Panc1 (cell line): ENCODE data around the gene CCDC78. TPM values are rescaled to one million over a fixed set of nuclear protein-coding genes. Genes with fewer than 3 reads are reported as not detected.

Experiments used
- ATAC-seq: fragments of 200-7000 bp; cut with Tn5 transposase; 2 replicates; pipeline ENCODE4 v1.9.1; 2020; ENCODE audit warnings: mild to moderate bottlenecking, moderate library complexity
- BruUV-seq: library from RNA; stranded (reverse); fragments of 400-500 nt; replicated peaks from 2 replicates; lab custom pipeline; 2021; lab: Mats Ljungman, UMichigan
- CTCF ChIA-PET: fragments of 300-600 bp; sonication (Branson Sonifier 250); formaldehyde crosslinking; loops from one replicate; lab custom pipeline; 2022; ENCODE audit warnings: antibody characterized with exemption; lab: Charles Lee
- POLR2A ChIA-PET: fragments of 300-600 bp; sonication (Branson Sonifier 250); formaldehyde crosslinking; loops from one replicate; lab custom pipeline; 2022; ENCODE audit warnings: antibody characterized with exemption; lab: Charles Lee
- DNase-seq: peaks from one replicate; pipeline ENCODE4 v3.0.0-alpha.2; 2010; ENCODE audit warnings: low read depth, low spot score
- H3K27ac ChIP-seq: 2 replicates; pipeline ENCODE4 v1.5.1; 2011; ENCODE audit warnings: mild to moderate bottlenecking, low read length, inconsistent platforms
- H3K27me3 ChIP-seq: fragments of 200-500 bp; sonication (Bioruptor generic); 2 replicates; pipeline ENCODE4 v1.6.0; 2014; ENCODE audit warnings: low read length, inconsistent platforms; ENCODE audit not compliant: control insufficient read depth, insufficient read depth
- H3K36me3 ChIP-seq: fragments of 200-500 bp; sonication (Bioruptor generic); 2 replicates; pipeline ENCODE4 v1.5.1; 2014; ENCODE audit warnings: inconsistent platforms, mild to moderate bottlenecking, low read length, moderate library complexity; ENCODE audit not compliant: control insufficient read depth, insufficient read depth
- H3K4me1 ChIP-seq: 2 replicates; pipeline ENCODE4 v1.5.1; 2011; ENCODE audit warnings: inconsistent platforms, mild to moderate bottlenecking, low read length, moderate library complexity; ENCODE audit not compliant: control insufficient read depth, insufficient read depth
- H3K4me3 ChIP-seq, 2 experiments: 2 replicates each; pipeline ENCODE4 v1.5.1; 2011 to 2012; ENCODE audit warnings: low read depth in 2 of 2, low read length in 2 of 2, mild to moderate bottlenecking in 2 of 2, inconsistent platforms in 1 of 2, moderate library complexity in 1 of 2
- H3K9me3 ChIP-seq: fragments of 200-500 bp; sonication (Bioruptor generic); 2 replicates; pipeline ENCODE4 v1.5.1; 2014; ENCODE audit warnings: low read depth, mild to moderate bottlenecking, inconsistent platforms, low read length, moderate library complexity; ENCODE audit not compliant: control insufficient read depth, insufficient read depth
- CTCF ChIP-seq: fragments of 450-650 bp; IDR thresholded peaks from 2 replicates; pipeline ENCODE4 v1.5.1; 2017; ENCODE audit warnings: mild to moderate bottlenecking
- POLR2AphosphoS5 ChIP-seq: IDR thresholded peaks from 2 replicates; pipeline ENCODE4 v1.6.1; 2012; ENCODE audit warnings: mild to moderate bottlenecking, low read depth, low read length, moderate library complexity
- REST ChIP-seq, 2 experiments: IDR thresholded peaks; 2 replicates each; pipeline ENCODE4 v1.6.1; 2011 to 2012; ENCODE audit warnings: low read depth in 2 of 2, control low read depth in 1 of 2, low read length in 1 of 2, mild to moderate bottlenecking in 1 of 2, moderate library complexity in 1 of 2; ENCODE audit not compliant: insufficient read depth in 1 of 2
- SIN3A ChIP-seq: IDR thresholded peaks from 2 replicates; pipeline ENCODE4 v1.6.1; 2012; ENCODE audit warnings: low read depth, mild to moderate bottlenecking, low read length, moderate library complexity, borderline replicate concordance; ENCODE audit not compliant: insufficient read depth
- TCF7L2 ChIP-seq: IDR thresholded peaks from 2 replicates; pipeline ENCODE4 v1.6.1; 2011; ENCODE audit warnings: mild to moderate bottlenecking, low read depth, low read length, inconsistent platforms
- in situ Hi-C: cut with HindIII; loops from 2 replicates; pipeline ENCODE4 v1.10.0; 2016; ENCODE audit warnings: low sequenced_read_pairs, low pct_unique_long_range_greater_than_20kb
- intact Hi-C: fragments of 100-400 bp; cut with micrococcal nuclease; formaldehyde crosslinking; loops from one replicate; pipeline ENCODE4 v1.10.0; 2022; ENCODE audit not compliant: unreplicated experiment
- total RNA-seq: library from RNA; stranded (reverse); gene quantifications from one replicate; pipeline ENCODE4 v1.2.1, GENCODE V29; 2021; ENCODE audit not compliant: unreplicated experiment

The CCDC78 gene
- total RNA-seq, 1 experiment from 2014 or later = 18.2 TPM

GRCh38 chr16:766008-766819, 40.0 kb upstream of the CCDC78 start:
- H3K36me3 ChIP-seq = no peaks in the 10 kb centered on the region
- no peak for ATAC-seq
- DNase-seq = no peak
- ChIA-PET CTCF (interaction anchor here (0.5 kb wide), 1 partner anchor 20 kb away, joined by 3 read pairs; no protein-coding TSS in a partner anchor), POLR2A (interaction anchor here (1.1 kb wide), 1 partner anchor 11 kb away, joined by 11 read pairs; no protein-coding TSS in a partner anchor)
- H3K27ac ChIP-seq = no peak overlapping the region
- in situ Hi-C loops (no loop called here), intact Hi-C loops (no loop called here)
- BruUV-seq = no TSS peak
- peaks cover 10% of the 10 kb centered on the region for H3K4me1 ChIP-seq
- H3K4me3 ChIP-seq = no peak overlapping the region
- H3K9me3 ChIP-seq = no peaks in the 10 kb centered on the region
- no peaks in the 10 kb centered on the region for H3K27me3 ChIP-seq
- TF ChIP-seq SIN3A = no peak
- TF ChIP-seq TCF7L2 = no peak
- no peak for TF ChIP-seq POLR2AphosphoS5
- TF ChIP-seq CTCF = no peak
- TF ChIP-seq REST (IDR thresholded peaks at IDR 0.05; ENCODE audit: insufficient read depth in 1 of 2, low read depth in 2 of 2, low read length in 1 of 2) = no peak

GRCh38 chr16:765488-765865, 39.2 kb upstream of the CCDC78 start:
- no peaks in the 10 kb centered on the region for H3K36me3 ChIP-seq
- no peaks in the 10 kb centered on the region for H3K27me3 ChIP-seq
- no peak overlapping the region for H3K4me3 ChIP-seq
- peaks cover 17% of the 10 kb centered on the region for H3K4me1 ChIP-seq
- no peak for DNase-seq
- CTCF ChIA-PET = no interaction called here
- H3K9me3 ChIP-seq = no peaks in the 10 kb centered on the region
- in situ Hi-C loops (no loop called here), intact Hi-C loops (no loop called here)
- no peak overlapping the region for H3K27ac ChIP-seq
- ATAC-seq = no peak
- no TSS peak for BruUV-seq
- POLR2A ChIA-PET = interaction anchor here (1.1 kb wide), 1 partner anchor 11 kb away, joined by 11 read pairs; no protein-coding TSS in a partner anchor
- no peak for TF ChIP-seq CTCF
- TF ChIP-seq SIN3A = no peak
- TF ChIP-seq REST (IDR thresholded peaks at IDR 0.05; ENCODE audit: insufficient read depth in 1 of 2, low read depth in 2 of 2, low read length in 1 of 2) = no peak
- no peak for TF ChIP-seq TCF7L2
- TF ChIP-seq POLR2AphosphoS5 = no peak
